ENCODE results near the gene ZNF695. TPM values are rescaled to one million over a fixed set of nuclear protein-coding genes. Genes with fewer than 3 reads are reported as not detected.

The ZNF695 gene
- total RNA-seq (2021) (29.4 to 32.6 TPM (median 29.4 TPM) in 3 replicates), Bru-seq, nascent RNA (percentile 83 among the genes with signal in this experiment)
- long read RNA-seq, experiment 1, transcript ZNF695-201 (4 exons, 3,340 nt): major isoform, 6 of 30 reads
- long read RNA-seq, experiment 1, partial matches to known transcripts: 18 of 30 reads
- long read RNA-seq, experiment 1, other reads (novel, unspliced or antisense): 4 of 30 reads
- long read RNA-seq, experiment 2, partial matches to known transcripts: 12 of 20 reads
- long read RNA-seq, experiment 2, other reads (novel, unspliced or antisense): 4 of 20 reads
- long read RNA-seq, experiment 3, partial matches to known transcripts: 4 of 13 reads
- long read RNA-seq, experiment 3, other reads (novel, unspliced or antisense): 2 of 13 reads

DNA sequence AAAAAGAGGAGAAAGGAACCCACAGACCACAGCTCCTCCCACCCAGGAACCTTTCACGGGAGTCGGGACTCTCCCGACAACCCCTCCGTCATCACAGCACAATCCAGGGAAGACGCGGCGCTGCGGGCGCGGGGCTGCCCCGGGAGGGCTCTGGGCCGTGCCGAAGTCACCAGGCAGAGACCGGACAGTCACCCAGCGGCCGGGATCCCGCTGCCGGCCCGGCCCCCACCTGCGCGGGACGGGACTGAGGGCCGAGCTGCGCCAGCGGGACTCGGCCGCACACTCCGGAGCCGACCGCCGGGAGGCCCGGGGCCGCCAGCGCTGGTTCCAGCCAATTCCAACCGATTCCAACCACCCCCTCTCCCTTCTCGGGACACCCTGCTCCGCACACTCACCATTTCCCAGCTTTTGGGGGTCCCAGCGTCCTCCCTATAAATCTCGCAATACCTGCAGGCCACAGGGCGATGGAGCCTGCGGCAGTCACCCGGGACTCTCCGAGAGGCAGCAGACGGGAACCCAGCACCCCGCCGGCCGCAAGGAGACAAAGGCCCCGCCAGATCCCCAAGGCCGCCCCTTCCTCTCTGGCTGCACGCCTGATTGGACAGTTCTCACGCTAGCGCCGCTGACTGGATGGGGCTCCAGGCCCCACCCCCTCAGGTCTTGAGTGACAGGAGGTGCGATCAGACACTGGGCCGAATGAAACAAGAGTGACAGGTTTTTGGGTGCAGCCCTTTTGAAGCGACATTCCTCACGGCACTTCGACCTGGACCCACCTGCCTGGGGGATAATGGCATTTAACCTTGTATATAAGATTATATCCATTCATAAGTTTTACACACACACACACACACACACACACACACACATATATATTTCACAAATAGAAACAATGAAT is at the start of gene ZNF695:
Gene ZNF695, minus strand, starts transcription at position 547 of the 895 bp plus-strand sequence. Its CDS starts 149 bp downstream, at position 398.
- peak; percentile 98 for DNase-seq (ENCODE audit: low spot score)
- Mint-ChIP-seq H3K27ac (peak within 1 kb of the TSS; percentile 99), H3K4me3 (peak within 1 kb of the TSS; percentile 100), H3K9me3 (peaks cover 14% of the 10 kb centered on the region), H3K27me3 (ENCODE audit: low read depth) (peaks cover 2% of the 10 kb centered on the region; the same call in 1 of the 2 replicates), H3K36me3 (peaks cover 24% of the 10 kb centered on the region), H3K4me1 (peaks cover 16% of the 10 kb centered on the region)
- peak; percentile 99 for ATAC-seq
- CTCF ChIA-PET: interaction anchor here (1.4 kb wide), 1 partner anchor 139 kb away, joined by 3 read pairs; no protein-coding TSS in a partner anchor
- POLR2A ChIA-PET: interaction anchor here (0.7 kb wide), 4 partner anchors 57 to 1439 kb away, joined by 3 to 5 read pairs (median 4); partner anchors contain the start of gene ZNF670
- peak; percentile 72; the same call in 1 of the 2 replicates for TF ChIP-seq SP1 (CRISPR knock-in tag; conservative IDR thresholded peaks at IDR 0.05)
- TF ChIP-seq, protein P1, sequence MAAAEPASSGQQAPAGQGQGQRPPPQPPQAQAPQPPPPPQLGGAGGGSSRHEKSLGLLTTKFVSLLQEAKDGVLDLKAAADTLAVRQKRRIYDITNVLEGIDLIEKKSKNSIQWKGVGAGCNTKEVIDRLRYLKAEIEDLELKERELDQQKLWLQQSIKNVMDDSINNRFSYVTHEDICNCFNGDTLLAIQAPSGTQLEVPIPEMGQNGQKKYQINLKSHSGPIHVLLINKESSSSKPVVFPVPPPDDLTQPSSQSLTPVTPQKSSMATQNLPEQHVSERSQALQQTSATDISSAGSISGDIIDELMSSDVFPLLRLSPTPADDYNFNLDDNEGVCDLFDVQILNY (CRISPR knock-in tag; IDR thresholded peaks at IDR 0.05): no peak
- no peak for TF ChIP-seq ESRRA (CRISPR knock-in tag; IDR thresholded peaks at IDR 0.05; ENCODE audit: borderline replicate concordance)
- no peak for TF ChIP-seq ZNF219 (CRISPR knock-in tag; IDR thresholded peaks at IDR 0.05; ENCODE audit: borderline replicate concordance)
- TF ChIP-seq JUN (CRISPR knock-in tag; IDR thresholded peaks at IDR 0.05): no peak
- TF ChIP-seq NFYB (CRISPR knock-in tag; conservative IDR thresholded peaks at IDR 0.05; ENCODE audit: low read depth): peak; percentile 93
- no peak for TF ChIP-seq NR3C1 (CRISPR knock-in tag; conservative IDR thresholded peaks at IDR 0.05; ENCODE audit: low read depth)
- TF ChIP-seq, protein P2, sequence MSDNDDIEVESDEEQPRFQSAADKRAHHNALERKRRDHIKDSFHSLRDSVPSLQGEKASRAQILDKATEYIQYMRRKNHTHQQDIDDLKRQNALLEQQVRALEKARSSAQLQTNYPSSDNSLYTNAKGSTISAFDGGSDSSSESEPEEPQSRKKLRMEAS (CRISPR knock-in tag; IDR thresholded peaks at IDR 0.05): 0 out of 2 replicates have a peak, but pooled peaks have one; percentile 12

DNA sequence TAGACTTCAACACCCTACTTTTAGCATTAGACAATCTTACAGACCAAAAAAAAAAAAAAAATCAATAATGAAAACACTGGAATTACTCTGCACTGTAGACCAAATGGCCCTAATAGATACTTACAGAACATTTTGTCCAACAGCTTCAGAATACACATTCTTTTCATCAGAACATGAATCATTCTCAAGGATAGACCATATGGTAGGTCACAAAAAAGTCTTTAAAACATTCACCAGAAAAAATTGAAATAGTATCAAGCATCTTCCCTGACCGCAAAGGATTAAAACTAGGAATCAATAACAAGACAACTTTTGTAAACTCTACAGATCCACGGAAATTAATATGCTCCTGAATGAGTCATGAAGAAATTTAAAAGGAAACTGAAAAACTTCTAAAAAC is 48.2 kb upstream of the ZNF695 start:
- DNase-seq (ENCODE audit: low spot score): no peak
- Mint-ChIP-seq H3K9me3 (peaks cover 75% of the 10 kb centered on the region), H3K36me3 (peaks cover 81% of the 10 kb centered on the region), H3K27ac (no peak overlapping the region), H3K4me3 (no peak overlapping the region), H3K4me1 (no peaks in the 10 kb centered on the region), H3K27me3 (ENCODE audit: low read depth) (no peaks in the 10 kb centered on the region)
- ChIA-PET POLR2A (no interaction called here), CTCF (interaction anchor here (0.6 kb wide), 1 partner anchor 1751 kb away, joined by 4 read pairs; no protein-coding TSS in a partner anchor)
- no peak for ATAC-seq
- TF ChIP-seq NFE2L1 (CRISPR knock-in tag; IDR thresholded peaks at IDR 0.05): no peak
- no peak for TF ChIP-seq ZNF263 (CRISPR knock-in tag; IDR thresholded peaks at IDR 0.05; ENCODE audit: low read depth)
- TF ChIP-seq ZNF138 (CRISPR knock-in tag; conservative IDR thresholded peaks at IDR 0.05): no peak
- no peak for TF ChIP-seq JAZF1 (CRISPR knock-in tag; IDR thresholded peaks at IDR 0.05)
- TF ChIP-seq, protein P3, sequence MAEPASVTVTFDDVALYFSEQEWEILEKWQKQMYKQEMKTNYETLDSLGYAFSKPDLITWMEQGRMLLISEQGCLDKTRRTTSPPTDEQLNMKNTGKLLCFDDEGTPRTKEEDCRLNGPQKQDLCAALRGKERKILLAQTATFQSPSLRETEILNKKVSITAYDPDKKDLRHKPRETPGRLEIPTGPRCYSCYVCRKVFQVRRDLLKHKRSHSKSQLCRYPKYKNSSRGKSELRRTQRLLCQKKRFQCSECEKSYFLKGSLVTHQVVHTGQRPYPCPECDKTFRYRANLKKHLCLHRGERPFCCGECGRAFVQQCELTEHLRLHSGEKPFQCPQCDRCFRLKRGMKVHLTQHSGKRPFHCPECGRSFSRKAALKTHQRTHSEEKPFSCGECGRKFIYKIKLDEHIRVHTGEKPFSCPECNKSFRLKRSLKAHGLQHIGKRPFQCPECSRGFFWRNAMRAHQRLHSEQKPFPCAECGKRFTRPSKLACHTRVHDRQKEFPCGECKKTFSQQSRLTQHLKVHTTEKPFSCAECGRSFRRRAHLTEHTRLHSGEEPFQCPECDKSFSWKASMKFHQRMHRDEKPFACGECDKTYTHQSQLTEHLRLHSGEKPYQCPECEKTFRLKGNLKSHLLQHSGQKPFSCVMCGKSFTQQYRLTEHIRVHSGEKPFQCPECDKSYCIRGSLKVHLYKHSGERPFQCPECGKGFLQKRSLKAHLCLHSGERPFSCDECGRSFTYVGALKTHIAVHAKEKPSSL (CRISPR knock-in tag; conservative IDR thresholded peaks at IDR 0.05): no peak
- no peak for TF ChIP-seq FOXJ3 (CRISPR knock-in tag; IDR thresholded peaks at IDR 0.05; ENCODE audit: borderline replicate concordance)
- no peak for TF ChIP-seq NFATC4 (CRISPR knock-in tag; IDR thresholded peaks at IDR 0.05)
- no peak for TF ChIP-seq FOXP1 (CRISPR knock-in tag; IDR thresholded peaks at IDR 0.05; ENCODE audit: borderline replicate concordance)
- no peak for TF ChIP-seq SOX15 (CRISPR knock-in tag; IDR thresholded peaks at IDR 0.05)
- TF ChIP-seq, protein P4, sequence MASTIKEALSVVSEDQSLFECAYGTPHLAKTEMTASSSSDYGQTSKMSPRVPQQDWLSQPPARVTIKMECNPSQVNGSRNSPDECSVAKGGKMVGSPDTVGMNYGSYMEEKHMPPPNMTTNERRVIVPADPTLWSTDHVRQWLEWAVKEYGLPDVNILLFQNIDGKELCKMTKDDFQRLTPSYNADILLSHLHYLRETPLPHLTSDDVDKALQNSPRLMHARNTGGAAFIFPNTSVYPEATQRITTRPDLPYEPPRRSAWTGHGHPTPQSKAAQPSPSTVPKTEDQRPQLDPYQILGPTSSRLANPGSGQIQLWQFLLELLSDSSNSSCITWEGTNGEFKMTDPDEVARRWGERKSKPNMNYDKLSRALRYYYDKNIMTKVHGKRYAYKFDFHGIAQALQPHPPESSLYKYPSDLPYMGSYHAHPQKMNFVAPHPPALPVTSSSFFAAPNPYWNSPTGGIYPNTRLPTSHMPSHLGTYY (CRISPR knock-in tag; IDR thresholded peaks at IDR 0.05): no peak
- TF ChIP-seq TCF7 (CRISPR knock-in tag; IDR thresholded peaks at IDR 0.05; ENCODE audit: low read depth): no peak
- TF ChIP-seq ZNF219 (CRISPR knock-in tag; IDR thresholded peaks at IDR 0.05; ENCODE audit: borderline replicate concordance): no peak
- TF ChIP-seq, protein P5, sequence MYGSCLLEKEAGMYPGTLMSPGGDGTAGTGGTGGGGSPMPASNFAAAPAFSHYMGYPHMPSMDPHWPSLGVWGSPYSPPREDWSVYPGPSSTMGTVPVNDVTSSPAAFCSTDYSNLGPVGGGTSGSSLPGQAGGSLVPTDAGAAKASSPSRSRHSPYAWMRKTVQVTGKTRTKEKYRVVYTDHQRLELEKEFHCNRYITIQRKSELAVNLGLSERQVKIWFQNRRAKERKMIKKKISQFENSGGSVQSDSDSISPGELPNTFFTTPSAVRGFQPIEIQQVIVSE (CRISPR knock-in tag; IDR thresholded peaks at IDR 0.05; ENCODE audit: borderline replicate concordance): no peak
- TF ChIP-seq, protein P6, sequence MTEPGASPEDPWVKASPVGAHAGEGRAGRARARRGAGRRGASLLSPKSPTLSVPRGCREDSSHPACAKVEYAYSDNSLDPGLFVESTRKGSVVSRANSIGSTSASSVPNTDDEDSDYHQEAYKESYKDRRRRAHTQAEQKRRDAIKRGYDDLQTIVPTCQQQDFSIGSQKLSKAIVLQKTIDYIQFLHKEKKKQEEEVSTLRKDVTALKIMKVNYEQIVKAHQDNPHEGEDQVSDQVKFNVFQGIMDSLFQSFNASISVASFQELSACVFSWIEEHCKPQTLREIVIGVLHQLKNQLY (CRISPR knock-in tag; IDR thresholded peaks at IDR 0.05): no peak
- TF ChIP-seq, protein P7, sequence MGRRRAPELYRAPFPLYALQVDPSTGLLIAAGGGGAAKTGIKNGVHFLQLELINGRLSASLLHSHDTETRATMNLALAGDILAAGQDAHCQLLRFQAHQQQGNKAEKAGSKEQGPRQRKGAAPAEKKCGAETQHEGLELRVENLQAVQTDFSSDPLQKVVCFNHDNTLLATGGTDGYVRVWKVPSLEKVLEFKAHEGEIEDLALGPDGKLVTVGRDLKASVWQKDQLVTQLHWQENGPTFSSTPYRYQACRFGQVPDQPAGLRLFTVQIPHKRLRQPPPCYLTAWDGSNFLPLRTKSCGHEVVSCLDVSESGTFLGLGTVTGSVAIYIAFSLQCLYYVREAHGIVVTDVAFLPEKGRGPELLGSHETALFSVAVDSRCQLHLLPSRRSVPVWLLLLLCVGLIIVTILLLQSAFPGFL (CRISPR knock-in tag; IDR thresholded peaks at IDR 0.05; ENCODE audit: borderline replicate concordance): no peak
- no peak for TF ChIP-seq TEAD4 (CRISPR knock-in tag; IDR thresholded peaks at IDR 0.05)
- no peak for TF ChIP-seq CBFB (CRISPR knock-in tag; IDR thresholded peaks at IDR 0.05; ENCODE audit: low read depth)
